Effector memory CD4-positive, alpha-beta T cell (primary cell): ENCODE results near the gene NFYA.

ENCODE experiments used
- DNase-seq, 3 donors: peaks; one replicate each; pipeline ENCODE4 v3.0.0-alpha.2; 2020
- H3K27ac ChIP-seq: 2 replicates; pipeline ENCODE4 v1.7.0; 2013; ENCODE audit warnings: mild to moderate bottlenecking, low read length, moderate library complexity; ENCODE audit not compliant: insufficient read depth, poor library complexity, severe bottlenecking
- H3K27me3 ChIP-seq: replicated peaks from 2 replicates; pipeline ENCODE4 v1.7.0; 2013; ENCODE audit warnings: mild to moderate bottlenecking, low read length; ENCODE audit not compliant: insufficient read depth, control insufficient read depth, poor library complexity, severe bottlenecking
- H3K36me3 ChIP-seq: 2 replicates; pipeline ENCODE4 v1.7.0; 2013; ENCODE audit warnings: mild to moderate bottlenecking, low read length, moderate library complexity; ENCODE audit not compliant: control insufficient read depth, insufficient read depth
- H3K4me1 ChIP-seq: 2 replicates; pipeline ENCODE4 v1.7.0; 2013; ENCODE audit warnings: low read length, mild to moderate bottlenecking; ENCODE audit not compliant: control insufficient read depth, insufficient read depth, poor library complexity, severe bottlenecking
- H3K4me3 ChIP-seq: 2 replicates; pipeline ENCODE4 v1.7.0; 2013; ENCODE audit warnings: low read length, low read depth, mild to moderate bottlenecking; ENCODE audit not compliant: insufficient read depth, poor library complexity, severe bottlenecking
- H3K9me3 ChIP-seq: 2 replicates; pipeline ENCODE4 v1.7.0; 2013; ENCODE audit warnings: mild to moderate bottlenecking, low read length, moderate library complexity; ENCODE audit not compliant: control insufficient read depth

Gene NFYA

GRCh38 chr6:41047306-41047705 lies 25.5 kb upstream of the NFYA start:
- Histone ChIP-seq H3K9me3 (no peaks in the 10 kb centered on the region), H3K36me3 (no peaks in the 10 kb centered on the region), H3K4me3 (no peak overlapping the region), H3K4me1 (peaks cover 3% of the 10 kb centered on the region), H3K27me3 (no peaks in the 10 kb centered on the region), H3K27ac (no peak overlapping the region)
- no peak for DNase-seq

GRCh38 chr6:41047745-41048732 lies 24.7 kb upstream of the NFYA start:
- Histone ChIP-seq H3K27ac (no peak overlapping the region), H3K36me3 (no peaks in the 10 kb centered on the region), H3K27me3 (no peaks in the 10 kb centered on the region), H3K4me3 (no peak overlapping the region), H3K9me3 (no peaks in the 10 kb centered on the region), H3K4me1 (peaks cover 7% of the 10 kb centered on the region)
- no peak for DNase-seq

- Histone ChIP-seq H3K36me3 (no peaks in the 10 kb centered on the region), H3K4me3 (no peak overlapping the region), H3K27ac (no peak overlapping the region), H3K9me3 (no peaks in the 10 kb centered on the region), H3K4me1 (peaks cover 7% of the 10 kb centered on the region), H3K27me3 (no peaks in the 10 kb centered on the region)
- no peak for DNase-seq
Observed at GRCh38 chr6:41049521-41049920, 23.3 kb upstream of the NFYA start.

- H3K4me3 ChIP-seq = no peak overlapping the region
Observed at GRCh38 chr6:41049955-41050354, 22.8 kb upstream of the NFYA start.

GRCh38 chr6:41050536-41050935 lies 22.2 kb upstream of the NFYA start:
- Histone ChIP-seq H3K27ac (no peak overlapping the region), H3K4me3 (no peak overlapping the region), H3K4me1 (peaks cover 7% of the 10 kb centered on the region), H3K36me3 (no peaks in the 10 kb centered on the region), H3K9me3 (no peaks in the 10 kb centered on the region), H3K27me3 (no peaks in the 10 kb centered on the region)
- no peak for DNase-seq

More at GRCh38 chr6:41049955-41050354, 22.8 kb upstream of the NFYA start:
- H3K36me3 ChIP-seq = no peaks in the 10 kb centered on the region
- H3K27me3 ChIP-seq = no peaks in the 10 kb centered on the region
- H3K27ac ChIP-seq = no peak overlapping the region
- H3K9me3 ChIP-seq = no peaks in the 10 kb centered on the region
- peaks cover 7% of the 10 kb centered on the region for H3K4me1 ChIP-seq
- no peak for DNase-seq

- Histone ChIP-seq H3K36me3 (no peaks in the 10 kb centered on the region), H3K9me3 (no peaks in the 10 kb centered on the region), H3K27ac (no peak overlapping the region), H3K27me3 (no peaks in the 10 kb centered on the region), H3K4me1 (peaks cover 7% of the 10 kb centered on the region), H3K4me3 (no peak overlapping the region)
- DNase-seq = no peak
Observed at GRCh38 chr6:41051873-41052272, 20.9 kb upstream of the NFYA start.

- H3K4me1 ChIP-seq = peaks cover 7% of the 10 kb centered on the region
- no peak within 1 kb of the TSS for H3K27ac ChIP-seq
- H3K36me3 ChIP-seq = no peaks in the 10 kb centered on the region
- H3K27me3 ChIP-seq = no peaks in the 10 kb centered on the region
- H3K9me3 ChIP-seq = no peaks in the 10 kb centered on the region
- no peak for DNase-seq
- H3K4me3 ChIP-seq = no peak within 1 kb of the TSS
Observed at GRCh38 chr6:41053041-41053440, 19.7 kb upstream of the NFYA start, which contains the start of gene APOBEC2. APOBEC2 (plus strand) TSS chr6:41053202; CDS start chr6:41053348, 146 bp downstream.

- DNase-seq = no peak
- H3K4me1 ChIP-seq = peaks cover 7% of the 10 kb centered on the region
- H3K36me3 ChIP-seq = no peaks in the 10 kb centered on the region
- H3K4me3 ChIP-seq = no peak overlapping the region
- H3K27me3 ChIP-seq = no peaks in the 10 kb centered on the region
- H3K27ac ChIP-seq = no peak overlapping the region
- no peaks in the 10 kb centered on the region for H3K9me3 ChIP-seq
Observed at GRCh38 chr6:41054511-41054910, 18.3 kb upstream of the NFYA start.

- Histone ChIP-seq H3K4me3 (no peak overlapping the region), H3K9me3 (no peaks in the 10 kb centered on the region), H3K4me1 (peaks cover 7% of the 10 kb centered on the region), H3K27me3 (no peaks in the 10 kb centered on the region), H3K27ac (no peak overlapping the region), H3K36me3 (no peaks in the 10 kb centered on the region)
- DNase-seq = no peak
Observed at GRCh38 chr6:41055149-41055548, 17.6 kb upstream of the NFYA start.

GRCh38 chr6:41056768-41057490 lies 15.8 kb upstream of the NFYA start:
- no peaks in the 10 kb centered on the region for H3K9me3 ChIP-seq
- H3K4me3 ChIP-seq = no peak overlapping the region
- DNase-seq = no peak
- no peak overlapping the region for H3K27ac ChIP-seq
- H3K27me3 ChIP-seq = no peaks in the 10 kb centered on the region
- H3K4me1 ChIP-seq = peaks cover 7% of the 10 kb centered on the region
- H3K36me3 ChIP-seq = peaks cover 11% of the 10 kb centered on the region
